ENCODE measurements around the gene ADAMTS16. TPM values are rescaled to one million over a fixed set of nuclear protein-coding genes. Genes with fewer than 3 reads are reported as not detected.

Gene ADAMTS16
- total RNA-seq, 1 experiment from 2014 or later: 12.3 TPM

- Histone ChIP-seq H3K4me3 (ENCODE audit: insufficient read depth, low read depth, low read length) (no peak overlapping the region), H3K27me3 (ENCODE audit: control insufficient read depth, insufficient read depth, low read length) (no peaks in the 10 kb centered on the region), H3K36me3 (replicated peaks; ENCODE audit: control insufficient read depth, insufficient read depth, low read length) (no peaks in the 10 kb centered on the region)
- no peak for DNase-seq
Observed at GRCh38 chr5:5348135-5348534, 208.0 kb downstream of the ADAMTS16 start.

GRCh38 chr5:5348576-5348975, 208.4 kb downstream of the ADAMTS16 start:
- Histone ChIP-seq H3K4me3 (ENCODE audit: insufficient read depth, low read depth, low read length) (no peak overlapping the region), H3K36me3 (replicated peaks; ENCODE audit: control insufficient read depth, insufficient read depth, low read length) (no peaks in the 10 kb centered on the region), H3K27me3 (ENCODE audit: control insufficient read depth, insufficient read depth, low read length) (no peaks in the 10 kb centered on the region)
- DNase-seq: no peak

- Histone ChIP-seq H3K27me3 (ENCODE audit: control insufficient read depth, insufficient read depth, low read length) (no peaks in the 10 kb centered on the region), H3K36me3 (replicated peaks; ENCODE audit: control insufficient read depth, insufficient read depth, low read length) (no peaks in the 10 kb centered on the region), H3K4me3 (ENCODE audit: insufficient read depth, low read depth, low read length) (no peak overlapping the region)
- DNase-seq: no peak
Observed at GRCh38 chr5:5350101-5350500, 210.0 kb downstream of the ADAMTS16 start.

- Histone ChIP-seq H3K36me3 (replicated peaks; ENCODE audit: control insufficient read depth, insufficient read depth, low read length) (no peaks in the 10 kb centered on the region), H3K4me3 (ENCODE audit: insufficient read depth, low read depth, low read length) (no peak overlapping the region), H3K27me3 (ENCODE audit: control insufficient read depth, insufficient read depth, low read length) (no peaks in the 10 kb centered on the region)
- DNase-seq: no peak
Observed at GRCh38 chr5:5351288-5351979, 211.3 kb downstream of the ADAMTS16 start.

GRCh38 chr5:5352675-5353074, 212.5 kb downstream of the ADAMTS16 start:
- no peak for DNase-seq
- Histone ChIP-seq H3K4me3 (ENCODE audit: insufficient read depth, low read depth, low read length) (no peak overlapping the region), H3K27me3 (ENCODE audit: control insufficient read depth, insufficient read depth, low read length) (no peaks in the 10 kb centered on the region), H3K36me3 (replicated peaks; ENCODE audit: control insufficient read depth, insufficient read depth, low read length) (no peaks in the 10 kb centered on the region)

GRCh38 chr5:5353681-5354080, 213.6 kb downstream of the ADAMTS16 start:
- DNase-seq: peak; percentile 78
- H3K36me3 ChIP-seq (replicated peaks; ENCODE audit: control insufficient read depth, insufficient read depth, low read length): no peaks in the 10 kb centered on the region
- no peaks in the 10 kb centered on the region for H3K27me3 ChIP-seq (ENCODE audit: control insufficient read depth, insufficient read depth, low read length)
- H3K4me3 ChIP-seq (ENCODE audit: insufficient read depth, low read depth, low read length): no peak overlapping the region

- Histone ChIP-seq H3K4me3 (ENCODE audit: insufficient read depth, low read depth, low read length) (no peak overlapping the region), H3K27me3 (ENCODE audit: control insufficient read depth, insufficient read depth, low read length) (no peaks in the 10 kb centered on the region), H3K36me3 (replicated peaks; ENCODE audit: control insufficient read depth, insufficient read depth, low read length) (no peaks in the 10 kb centered on the region)
- no peak for DNase-seq
Observed at GRCh38 chr5:5356765-5357164, 216.6 kb downstream of the ADAMTS16 start.

- Histone ChIP-seq H3K4me3 (ENCODE audit: insufficient read depth, low read depth, low read length) (no peak overlapping the region), H3K36me3 (replicated peaks; ENCODE audit: control insufficient read depth, insufficient read depth, low read length) (no peaks in the 10 kb centered on the region), H3K27me3 (ENCODE audit: control insufficient read depth, insufficient read depth, low read length) (no peaks in the 10 kb centered on the region)
- no peak for DNase-seq
Observed at GRCh38 chr5:5359618-5360017, 219.5 kb downstream of the ADAMTS16 start.

GRCh38 chr5:5360363-5360940, 220.3 kb downstream of the ADAMTS16 start:
- H3K36me3 ChIP-seq (replicated peaks; ENCODE audit: control insufficient read depth, insufficient read depth, low read length): no peaks in the 10 kb centered on the region
- no peak for DNase-seq
- H3K27me3 ChIP-seq (ENCODE audit: control insufficient read depth, insufficient read depth, low read length): no peaks in the 10 kb centered on the region
- no peak overlapping the region for H3K4me3 ChIP-seq (ENCODE audit: insufficient read depth, low read depth, low read length)

GRCh38 chr5:5360941-5361520, 220.9 kb downstream of the ADAMTS16 start:
- no peak overlapping the region for H3K4me3 ChIP-seq (ENCODE audit: insufficient read depth, low read depth, low read length)
- no peaks in the 10 kb centered on the region for H3K36me3 ChIP-seq (replicated peaks; ENCODE audit: control insufficient read depth, insufficient read depth, low read length)
- no peak for DNase-seq
- H3K27me3 ChIP-seq (ENCODE audit: control insufficient read depth, insufficient read depth, low read length): no peaks in the 10 kb centered on the region

GRCh38 chr5:5363045-5363444, 222.9 kb downstream of the ADAMTS16 start:
- DNase-seq: no peak
- no peaks in the 10 kb centered on the region for H3K36me3 ChIP-seq (replicated peaks; ENCODE audit: control insufficient read depth, insufficient read depth, low read length)
- no peak overlapping the region for H3K4me3 ChIP-seq (ENCODE audit: insufficient read depth, low read depth, low read length)
- no peaks in the 10 kb centered on the region for H3K27me3 ChIP-seq (ENCODE audit: control insufficient read depth, insufficient read depth, low read length)

GRCh38 chr5:5364932-5365331, 224.8 kb downstream of the ADAMTS16 start:
- Histone ChIP-seq H3K36me3 (replicated peaks; ENCODE audit: control insufficient read depth, insufficient read depth, low read length) (no peaks in the 10 kb centered on the region), H3K4me3 (ENCODE audit: insufficient read depth, low read depth, low read length) (no peak overlapping the region), H3K27me3 (ENCODE audit: control insufficient read depth, insufficient read depth, low read length) (no peaks in the 10 kb centered on the region)
- no peak for DNase-seq

- DNase-seq: no peak
- Histone ChIP-seq H3K36me3 (replicated peaks; ENCODE audit: control insufficient read depth, insufficient read depth, low read length) (no peaks in the 10 kb centered on the region), H3K4me3 (ENCODE audit: insufficient read depth, low read depth, low read length) (no peak overlapping the region), H3K27me3 (ENCODE audit: control insufficient read depth, insufficient read depth, low read length) (no peaks in the 10 kb centered on the region)
Observed at GRCh38 chr5:5367739-5368138, 227.6 kb downstream of the ADAMTS16 start.

- DNase-seq: no peak
- Histone ChIP-seq H3K36me3 (replicated peaks; ENCODE audit: control insufficient read depth, insufficient read depth, low read length) (no peaks in the 10 kb centered on the region), H3K27me3 (ENCODE audit: control insufficient read depth, insufficient read depth, low read length) (no peaks in the 10 kb centered on the region), H3K4me3 (ENCODE audit: insufficient read depth, low read depth, low read length) (no peak overlapping the region)
Observed at GRCh38 chr5:5369051-5369605, 229.0 kb downstream of the ADAMTS16 start.
